HG03439 (cell line): ENCODE data around the gene GNE.
"Not testable (repeated sequence)": the region's sequence is repeated elsewhere in the genome, so short reads cannot be mapped to it uniquely, and the experiment has no call there.

ENCODE experiments used
- ATAC-seq: cut with Tn5 transposase; IDR thresholded peaks from one replicate; pipeline ENCODE4 v1.9.1; 2021; ENCODE audit warnings: mild to moderate bottlenecking, moderate library complexity; ENCODE audit not compliant: unreplicated experiment

GNE gene

DNA sequence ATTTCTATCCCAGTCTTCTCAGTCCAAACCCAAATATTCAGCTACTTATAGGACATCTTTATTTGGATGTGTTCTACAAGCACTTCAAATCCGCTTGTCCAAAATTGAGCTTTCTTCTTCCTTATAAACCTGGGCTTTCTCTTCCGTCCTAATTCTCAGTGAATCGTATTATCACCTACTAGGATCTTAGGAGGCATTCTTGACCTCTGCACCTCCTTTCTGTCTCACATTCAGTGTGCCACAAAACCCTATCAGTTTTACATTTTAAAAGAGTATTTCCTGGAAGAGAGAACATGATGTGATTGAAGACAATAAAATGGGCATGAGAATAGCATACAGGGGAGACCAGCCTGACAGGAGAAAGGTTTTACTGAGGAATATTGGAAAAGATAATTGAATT, 16.8 kb upstream of the GNE start:
- ATAC-seq: no peak

DNA sequence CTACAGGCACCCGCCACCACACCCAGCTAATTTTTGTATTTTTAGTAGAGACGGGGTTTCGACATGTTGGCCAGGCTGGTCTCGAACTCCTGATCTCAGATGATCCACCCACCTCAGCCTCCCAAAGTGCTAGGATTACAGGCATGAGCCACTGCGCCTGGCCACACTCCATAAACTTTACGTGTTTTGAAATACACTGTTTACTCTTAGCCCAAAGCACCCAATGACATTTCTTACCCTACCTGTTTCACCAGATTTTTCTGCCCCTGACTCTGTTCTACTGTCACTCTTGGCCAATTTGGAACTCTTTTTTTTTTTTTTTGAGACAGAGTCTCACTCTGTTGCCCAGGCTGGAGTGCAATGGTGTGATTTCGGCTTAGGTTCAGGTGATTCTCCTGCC, 15.1 kb upstream of the GNE start:
- not testable (repeated sequence) for ATAC-seq

DNA sequence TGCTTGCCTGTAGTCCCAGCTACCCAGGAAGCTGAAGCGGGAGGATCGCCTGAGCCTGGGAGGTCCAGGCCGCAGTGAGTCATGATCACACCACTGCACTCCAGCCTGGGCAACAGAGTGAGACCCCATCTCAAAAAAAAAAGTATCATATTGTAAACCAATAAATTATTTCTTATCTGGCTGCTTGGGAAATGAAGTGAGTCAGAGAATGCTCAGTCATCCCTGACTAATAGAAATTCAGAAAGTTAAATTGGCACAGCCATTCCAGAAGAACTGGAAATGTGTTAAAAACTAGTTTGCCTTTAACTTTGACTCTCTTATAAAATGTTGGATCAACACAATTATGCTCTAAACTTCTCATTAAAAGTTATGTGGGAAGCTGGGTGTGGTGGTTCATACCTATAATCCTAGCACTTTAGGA, 9.8 kb upstream of the GNE start:
- ATAC-seq: no peak

DNA sequence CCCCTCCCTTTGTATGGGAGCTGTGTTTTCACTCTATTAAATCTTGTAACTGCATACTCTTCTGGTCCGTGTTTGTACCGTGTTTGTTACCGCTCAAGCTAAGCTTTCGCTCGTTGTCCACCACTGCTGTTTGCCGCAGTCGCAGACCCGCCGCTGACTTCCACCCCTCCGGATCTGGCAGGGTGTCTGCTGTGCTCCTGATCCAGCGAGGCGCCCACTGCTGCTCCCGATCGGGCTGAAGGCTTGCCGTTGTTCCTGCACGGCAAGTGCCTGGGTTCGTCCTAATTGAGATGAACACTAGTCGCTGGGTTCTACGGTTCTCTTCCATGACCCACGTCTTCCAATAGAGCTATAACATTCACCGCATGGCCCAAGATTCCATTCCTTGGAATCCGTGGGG, 6.6 kb upstream of the GNE start:
- no peak for ATAC-seq

DNA sequence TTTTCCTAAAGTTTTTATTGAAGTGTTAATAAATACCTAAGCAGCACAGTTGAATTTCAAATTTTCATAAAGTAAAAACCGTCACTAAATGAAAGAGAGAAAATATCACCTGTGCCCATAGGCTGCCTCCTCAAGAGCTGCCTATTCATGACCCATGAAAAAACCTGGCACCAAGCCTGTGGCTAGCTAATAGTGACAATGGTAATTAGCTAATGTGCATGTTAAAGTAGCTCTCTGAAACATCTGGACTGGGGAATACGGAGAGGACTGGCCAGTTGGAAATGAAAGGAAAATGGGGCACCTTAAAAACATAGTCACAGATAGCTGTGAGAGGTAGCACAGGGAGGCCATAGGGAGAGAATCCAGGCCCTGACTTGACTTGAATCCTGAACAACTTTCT, 5.4 kb upstream of the GNE start:
- no peak for ATAC-seq

DNA sequence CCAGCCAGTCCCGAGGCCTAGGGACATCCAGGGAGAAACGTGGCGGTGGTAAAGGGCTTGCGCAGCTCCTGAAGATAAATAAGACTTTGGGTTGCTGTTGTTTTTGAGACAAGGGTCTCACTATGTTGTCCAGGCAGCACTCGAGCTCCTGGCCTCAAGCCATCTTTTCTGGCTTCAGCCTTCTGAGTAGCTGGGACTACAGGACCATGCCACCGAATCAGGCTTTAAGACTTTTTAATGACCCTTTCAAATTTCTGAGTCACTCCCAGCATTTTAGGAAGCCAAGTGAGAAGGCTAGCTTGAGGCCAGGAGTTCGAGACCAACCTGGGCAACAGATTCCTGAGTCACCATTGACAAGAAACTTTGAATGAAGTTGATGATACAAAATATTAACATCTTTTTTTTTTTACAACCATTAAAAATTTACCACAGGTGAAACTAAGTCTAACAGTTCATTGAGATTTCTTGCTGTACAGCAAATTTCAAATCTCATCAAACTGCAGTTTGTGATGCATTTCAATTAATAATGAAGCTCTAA, 817 bp upstream of the GNE start:
- ATAC-seq: no peak

DNA sequence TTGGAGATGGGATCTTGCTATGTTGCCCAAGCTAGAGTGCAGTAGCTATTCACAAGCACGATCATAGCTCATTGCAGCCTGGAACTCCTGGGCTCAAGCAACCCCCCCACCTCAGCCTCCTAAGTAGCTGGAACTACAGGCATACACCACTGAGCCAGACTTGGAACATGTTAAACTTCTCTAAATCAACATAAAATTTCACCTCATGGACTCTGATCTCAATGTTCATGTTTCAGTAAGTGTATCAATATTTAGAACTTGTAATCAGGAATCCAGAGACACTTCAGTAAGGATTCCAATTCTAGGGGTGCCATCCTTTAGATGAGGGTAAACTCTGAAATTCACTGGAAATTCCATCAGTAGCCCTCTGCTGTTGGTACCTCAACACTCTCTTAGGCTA, 6.8 kb downstream of the GNE start:
- ATAC-seq: no peak

DNA sequence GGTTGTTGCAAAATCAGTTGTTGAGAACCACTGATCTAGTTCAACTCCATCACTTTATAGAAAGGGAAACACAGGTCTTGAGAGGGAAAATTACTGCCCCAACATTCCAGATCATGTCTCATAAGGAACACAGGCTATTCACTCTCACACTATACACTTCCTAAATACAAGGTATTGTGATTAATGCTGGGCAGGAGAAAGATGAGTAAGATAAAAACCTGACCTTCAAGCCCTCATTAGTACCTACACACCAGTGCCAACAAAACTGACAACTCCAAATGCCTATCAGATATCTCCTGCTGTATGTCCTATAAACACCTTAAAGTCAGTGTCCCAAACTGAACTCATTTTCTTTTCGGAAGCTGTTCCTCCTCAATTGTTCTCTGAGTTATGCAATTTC, 8.2 kb downstream of the GNE start:
- ATAC-seq: no peak

DNA sequence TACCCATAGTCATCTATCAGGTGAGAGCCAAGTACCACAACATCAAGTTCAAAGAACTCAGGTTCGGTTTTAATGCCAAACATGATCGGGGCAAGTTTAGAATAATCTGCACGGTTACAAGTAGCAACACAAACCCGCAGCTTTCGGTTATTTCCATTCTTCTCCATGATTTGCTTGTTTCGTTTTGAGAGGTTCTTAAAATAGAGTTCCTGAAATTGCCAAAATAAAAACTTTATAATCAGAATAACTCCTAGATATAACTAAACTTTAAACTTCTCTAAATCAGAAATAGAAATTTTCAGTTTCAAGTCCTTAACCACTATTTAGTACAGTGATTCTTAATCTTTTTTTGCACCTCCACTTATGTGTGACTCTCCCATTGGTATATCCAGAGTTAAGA, 9.1 kb downstream of the GNE start:
- ATAC-seq: no peak

DNA sequence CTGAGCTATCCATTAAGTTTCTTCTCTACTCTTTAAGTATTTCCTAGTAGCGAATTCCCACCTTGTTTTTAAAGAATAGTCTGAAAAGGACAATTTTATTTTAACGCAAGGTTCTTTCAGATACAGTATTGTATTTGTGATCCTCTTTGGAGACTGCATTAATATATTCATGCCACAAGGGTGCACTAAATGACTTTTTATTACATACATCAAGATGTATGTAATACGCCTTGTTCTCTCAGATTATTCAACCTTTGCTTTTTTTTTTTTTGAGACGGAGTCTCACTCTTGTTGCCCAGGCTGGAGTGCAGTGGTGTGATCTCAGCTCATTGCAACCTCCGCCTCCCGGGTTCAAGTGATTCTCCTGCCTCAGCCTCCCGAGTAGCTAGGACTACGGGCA, 10.2 kb downstream of the GNE start:
- ATAC-seq: peak; percentile 46

DNA sequence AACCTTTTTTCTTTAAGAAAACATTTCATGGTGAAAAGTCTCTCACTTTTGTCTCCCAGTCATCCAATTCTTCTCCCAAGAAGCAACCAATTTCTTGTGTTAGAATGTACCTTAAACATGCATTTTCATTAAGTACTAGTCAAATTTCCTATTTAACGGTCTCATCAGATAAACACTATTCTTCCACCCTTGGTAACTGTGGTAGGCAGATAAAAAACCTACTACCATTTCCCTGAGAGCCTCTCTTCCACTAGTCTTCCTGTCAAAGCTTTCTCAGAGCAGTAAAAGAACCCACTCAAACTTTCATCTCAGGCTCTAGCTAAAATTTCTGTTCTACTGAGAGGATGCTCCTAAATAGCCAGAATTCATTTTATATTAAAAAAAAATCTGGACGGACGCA, 10.9 kb downstream of the GNE start:
- ATAC-seq: no peak

DNA sequence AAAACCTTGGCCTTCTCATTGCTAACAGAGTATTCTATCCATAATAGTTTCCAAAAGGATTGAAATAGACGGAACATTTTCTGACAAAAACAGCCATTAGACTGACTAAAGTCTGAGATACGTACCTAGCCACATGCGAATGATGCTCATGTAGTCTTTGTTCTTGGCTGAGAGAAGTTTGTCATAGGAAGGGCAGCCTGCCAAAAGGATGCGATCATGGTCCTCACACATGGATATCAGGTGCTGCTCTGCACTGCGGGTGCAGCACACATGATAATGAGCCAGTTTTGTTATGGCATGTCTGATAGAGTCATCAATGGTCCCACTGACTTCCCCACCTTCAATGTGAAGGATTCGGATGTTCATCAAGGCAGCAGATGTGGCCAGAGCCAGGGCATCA, 12.3 kb downstream of the GNE start:
- no peak for ATAC-seq

DNA sequence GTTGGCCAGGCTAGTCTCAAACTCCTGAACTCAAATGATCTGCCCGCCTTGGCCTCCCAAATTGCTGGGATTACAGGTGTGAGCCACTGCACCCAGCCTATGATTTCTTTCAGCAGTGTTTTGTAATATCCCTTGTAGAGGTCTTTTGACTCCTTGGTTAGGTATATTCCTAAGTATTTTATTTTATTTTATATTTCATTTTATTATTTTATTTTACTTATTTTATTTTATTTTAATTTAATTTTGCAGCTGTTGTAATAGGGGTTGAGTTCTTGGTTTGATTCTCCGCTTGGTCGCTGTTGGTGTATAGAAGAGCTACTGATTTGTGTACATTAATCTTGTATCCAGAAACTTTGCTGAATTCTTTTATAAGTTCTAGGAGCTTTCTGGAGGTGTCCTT, 18.6 kb downstream of the GNE start:
- ATAC-seq: not testable (repeated sequence)

DNA sequence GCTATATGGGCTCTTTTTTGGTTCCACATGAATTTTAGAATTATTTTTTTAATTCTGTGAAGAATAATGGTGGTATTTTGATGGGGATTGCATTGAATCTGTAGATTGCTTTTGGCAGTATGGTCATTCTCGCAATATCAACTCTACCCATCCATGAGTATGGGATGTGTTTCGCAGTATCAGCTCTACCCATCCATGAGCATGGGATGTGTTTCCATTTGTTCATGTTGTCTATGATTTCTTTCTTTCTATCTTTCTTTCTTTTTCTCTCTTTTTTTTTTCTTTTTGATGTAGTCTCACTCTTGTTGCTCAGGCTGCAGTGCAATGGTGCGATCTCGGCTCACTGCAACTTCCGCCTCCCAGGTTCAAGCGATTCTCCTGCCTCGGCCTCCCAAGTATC, 19.0 kb downstream of the GNE start:
- ATAC-seq: not testable (repeated sequence)

DNA sequence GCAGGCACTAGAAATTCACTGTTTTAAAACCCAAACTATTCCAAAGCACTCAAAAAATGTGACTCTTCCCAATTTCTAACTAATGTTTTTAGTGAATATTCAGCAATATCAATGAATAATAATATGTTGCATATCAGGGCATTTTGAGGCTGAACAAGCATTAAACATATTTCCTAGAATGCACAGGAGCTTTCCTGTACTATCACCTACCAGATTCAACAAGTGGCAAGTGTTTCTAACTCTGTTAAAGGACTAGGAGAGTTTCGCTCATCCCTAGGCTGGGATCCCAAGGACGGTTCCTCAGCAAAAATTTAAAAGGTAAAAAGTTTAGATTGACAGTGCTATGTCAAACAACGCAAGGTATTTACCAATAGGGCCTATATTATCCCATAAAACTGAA, 21.0 kb downstream of the GNE start:
- ATAC-seq: no peak

DNA sequence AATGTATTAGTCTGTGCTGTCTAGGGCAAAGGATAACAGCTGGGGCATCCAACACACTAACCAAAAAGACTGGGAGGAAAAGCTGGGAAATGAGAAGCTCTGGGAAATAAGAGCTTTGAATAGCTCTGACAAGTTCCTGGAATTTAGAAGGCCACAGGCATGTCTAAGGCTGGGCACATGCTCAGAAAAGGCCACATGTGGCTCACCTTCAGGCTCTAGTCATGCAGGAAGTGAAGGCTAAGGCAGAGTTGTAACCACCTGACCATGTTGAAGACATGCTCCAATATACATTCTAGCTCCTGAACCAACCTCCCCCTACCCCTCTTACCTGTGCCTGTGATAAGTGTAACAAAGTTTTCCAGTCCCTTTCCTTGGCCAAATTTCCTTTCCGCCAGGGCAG, 35.8 kb downstream of the GNE start:
- ATAC-seq: no peak

DNA sequence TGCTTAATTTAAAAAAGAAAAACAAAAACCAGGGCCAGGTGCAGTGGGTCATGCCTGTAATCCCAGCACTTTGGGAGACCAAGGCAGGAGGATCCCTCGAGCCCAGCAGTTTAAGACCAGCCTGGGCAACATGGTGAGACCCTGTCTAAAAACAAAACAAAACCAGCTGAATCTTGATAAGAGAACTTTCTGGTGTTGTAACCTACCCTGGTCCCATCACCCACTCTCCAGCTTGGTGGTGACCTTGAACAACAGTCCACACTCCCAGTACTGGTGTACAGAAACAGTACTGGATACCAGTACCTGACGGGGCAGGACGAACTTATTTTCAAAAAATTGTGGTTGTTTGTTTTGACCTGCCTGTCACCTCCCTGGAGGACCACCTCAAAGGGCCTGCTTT, 36.6 kb downstream of the GNE start:
- ATAC-seq: no peak

DNA sequence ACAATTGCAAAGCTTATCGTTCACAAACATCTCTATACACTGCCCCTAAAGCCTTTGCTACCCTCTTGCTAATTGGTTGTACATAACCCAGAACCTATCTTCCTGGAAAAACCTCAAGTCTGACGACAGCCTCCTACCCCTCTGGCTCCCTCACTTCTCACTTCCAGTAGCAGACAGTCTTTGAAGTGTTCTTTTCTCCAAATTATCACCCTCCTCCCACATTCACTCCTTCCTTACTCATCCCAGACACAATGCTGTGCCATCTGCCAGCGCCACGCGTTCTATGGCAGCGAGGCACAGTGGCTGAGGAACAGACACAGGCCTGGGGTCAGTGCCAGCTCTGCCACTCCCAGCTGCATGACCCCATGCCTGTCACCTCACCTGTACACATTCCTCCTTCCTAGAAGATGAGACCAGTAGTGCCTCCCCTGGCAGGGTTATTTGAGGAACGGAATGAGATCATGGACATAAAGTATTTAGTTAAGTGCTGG, 39.8 kb downstream of the GNE start:
- no peak for ATAC-seq

DNA sequence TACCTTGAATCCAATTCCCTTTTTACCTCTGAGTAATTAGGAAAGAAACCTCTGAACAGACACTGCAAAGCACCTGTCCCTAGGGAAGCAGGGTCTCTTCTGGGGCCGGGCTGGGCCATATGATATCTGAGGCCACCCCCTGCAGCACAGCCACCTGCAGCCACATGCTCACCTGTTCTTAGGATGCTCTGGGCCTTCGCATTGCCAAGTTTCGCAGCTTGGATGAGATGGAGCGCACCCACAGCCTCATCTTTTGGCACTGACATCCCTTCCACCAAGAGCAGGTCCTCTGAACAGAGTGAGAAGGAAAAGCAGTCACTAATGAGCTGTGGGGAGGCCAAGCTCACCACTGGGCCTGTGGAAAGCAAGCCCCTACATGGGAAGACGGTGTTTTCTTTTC, 40.2 kb downstream of the GNE start:
- no peak for ATAC-seq

DNA sequence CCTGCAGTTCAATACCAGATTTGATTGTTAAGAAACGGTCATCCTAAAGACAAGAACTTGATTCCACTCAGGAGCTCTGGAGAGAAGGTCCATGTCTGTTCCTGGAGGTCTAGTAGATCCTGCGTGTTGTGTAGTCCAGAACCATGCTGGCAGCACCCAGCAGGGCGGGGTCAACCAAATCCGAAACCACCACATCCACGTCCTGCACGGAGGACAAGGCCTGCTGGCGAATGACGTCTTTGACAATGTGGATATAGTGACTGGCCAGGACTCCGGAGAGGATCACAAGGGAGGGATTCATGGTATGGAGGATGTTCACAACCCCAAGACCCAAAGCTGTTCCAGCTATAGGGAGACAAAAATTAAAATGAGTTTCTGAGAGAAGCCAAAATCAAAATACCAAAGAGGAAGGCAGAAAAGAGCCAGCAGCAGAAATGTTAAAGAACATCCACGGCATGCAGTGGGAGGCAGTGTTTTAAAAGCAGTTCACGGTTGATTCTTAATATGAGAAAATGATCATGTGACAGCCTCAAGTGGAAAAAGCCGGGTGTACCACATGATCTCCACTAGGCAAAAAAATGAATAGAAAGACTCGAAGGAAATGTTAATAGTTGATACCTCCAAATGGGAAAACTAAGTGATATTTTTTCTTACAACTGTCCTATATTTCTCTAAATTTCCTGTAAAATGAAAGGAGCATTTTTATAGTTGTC, 40.8 kb downstream of the GNE start:
- no peak for ATAC-seq

DNA sequence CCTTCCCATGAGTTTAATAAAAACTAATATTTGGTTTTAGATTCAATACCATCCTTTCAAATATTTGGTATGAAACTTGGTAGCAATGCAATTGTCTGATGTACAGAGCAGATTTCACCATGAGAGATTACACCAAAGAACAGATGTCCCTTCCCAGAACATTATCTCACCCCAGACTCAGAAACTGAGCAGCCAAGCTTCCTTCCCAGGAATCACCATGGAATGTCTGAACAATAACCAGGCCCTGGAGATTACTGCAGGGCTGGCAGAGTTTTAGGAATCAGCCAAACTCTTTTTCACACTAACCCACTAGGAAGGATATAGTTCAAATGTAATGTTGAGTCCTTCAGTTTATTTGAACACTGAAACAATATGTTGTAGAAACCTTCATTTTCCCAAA, 43.7 kb downstream of the GNE start:
- no peak for ATAC-seq

DNA sequence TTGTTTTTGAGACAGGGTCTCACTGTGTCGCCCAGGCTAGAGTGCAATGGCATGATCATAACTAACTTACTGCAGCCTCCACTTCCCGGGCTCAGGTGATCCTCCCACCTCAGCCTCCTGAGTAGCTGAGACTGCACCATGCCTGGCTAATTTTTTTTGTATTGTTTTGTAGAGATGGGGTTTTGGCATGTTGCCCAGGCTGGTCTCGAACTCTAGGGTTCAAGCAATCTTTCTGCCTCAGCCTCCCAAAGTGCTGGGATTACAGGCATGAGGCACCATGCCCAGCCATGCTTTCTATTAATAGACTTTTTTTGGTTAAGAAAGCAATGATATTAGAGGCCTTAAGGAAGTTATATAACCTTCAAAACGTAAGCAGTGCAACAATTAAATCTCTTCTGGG, 44.3 kb downstream of the GNE start:
- ATAC-seq: no peak

DNA sequence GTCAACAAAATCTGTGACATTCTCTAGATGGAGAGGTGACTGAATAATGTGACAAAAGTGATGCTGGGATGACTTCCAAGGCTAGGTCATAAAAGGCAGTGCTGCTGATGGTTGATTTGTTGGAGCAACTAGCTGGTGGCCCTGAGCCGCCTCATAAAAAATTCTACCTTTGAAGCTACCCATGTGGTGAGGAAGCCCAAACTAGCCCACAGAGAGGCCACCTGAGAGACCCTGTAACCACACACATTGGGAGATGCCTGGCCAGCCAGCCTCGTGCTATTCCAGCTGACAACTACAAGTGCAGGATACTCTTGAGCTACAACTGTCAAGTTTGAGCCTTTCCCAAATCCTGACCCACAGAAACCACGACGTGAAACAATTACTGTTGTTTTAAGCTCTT, 44.9 kb downstream of the GNE start:
- ATAC-seq: no peak
